GM08714 (cell line): ENCODE data around the gene HNF1B.

Source experiments
- H3K4me3 ChIP-seq: fragments of 200-500 bp; sonication (Bioruptor generic); 2 replicates; pipeline ENCODE4 v1.5.1; 2014; ENCODE audit warnings: mild to moderate bottlenecking, low read length, inconsistent platforms
- ZNF274 ChIP-seq: IDR thresholded peaks from 2 replicates; pipeline ENCODE4 v1.6.1; 2012; ENCODE audit warnings: mild to moderate bottlenecking, low read depth, low read length

Gene HNF1B

DNA sequence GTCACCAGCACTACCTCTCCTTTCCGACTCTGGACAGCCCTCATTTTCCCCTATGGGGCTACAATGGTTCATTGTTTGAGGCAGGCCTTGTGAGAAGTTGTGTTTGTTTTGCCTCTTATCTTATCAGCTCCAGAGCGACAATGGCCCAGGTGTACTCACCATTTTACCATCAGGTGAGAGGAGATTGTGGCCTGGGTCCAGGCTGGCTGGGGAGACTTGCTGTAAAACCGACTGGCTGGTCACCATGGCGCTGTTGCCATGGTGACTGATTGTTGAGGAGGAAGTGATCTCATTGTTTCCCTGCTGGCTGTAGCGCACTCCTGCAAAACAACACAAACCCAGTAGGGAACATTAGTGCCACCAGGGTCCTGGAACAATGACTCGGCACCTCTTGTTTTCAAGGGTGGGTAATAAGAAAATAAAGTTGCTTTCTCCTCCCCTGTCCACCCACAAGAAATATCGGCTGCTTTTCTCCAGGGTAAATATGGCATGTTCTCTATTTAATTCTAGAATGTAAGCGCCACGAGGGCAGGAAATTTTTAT is 34.4 kb downstream of the HNF1B start:
- H3K4me3 ChIP-seq = no peak overlapping the region
- no peak for TF ChIP-seq ZNF274

DNA sequence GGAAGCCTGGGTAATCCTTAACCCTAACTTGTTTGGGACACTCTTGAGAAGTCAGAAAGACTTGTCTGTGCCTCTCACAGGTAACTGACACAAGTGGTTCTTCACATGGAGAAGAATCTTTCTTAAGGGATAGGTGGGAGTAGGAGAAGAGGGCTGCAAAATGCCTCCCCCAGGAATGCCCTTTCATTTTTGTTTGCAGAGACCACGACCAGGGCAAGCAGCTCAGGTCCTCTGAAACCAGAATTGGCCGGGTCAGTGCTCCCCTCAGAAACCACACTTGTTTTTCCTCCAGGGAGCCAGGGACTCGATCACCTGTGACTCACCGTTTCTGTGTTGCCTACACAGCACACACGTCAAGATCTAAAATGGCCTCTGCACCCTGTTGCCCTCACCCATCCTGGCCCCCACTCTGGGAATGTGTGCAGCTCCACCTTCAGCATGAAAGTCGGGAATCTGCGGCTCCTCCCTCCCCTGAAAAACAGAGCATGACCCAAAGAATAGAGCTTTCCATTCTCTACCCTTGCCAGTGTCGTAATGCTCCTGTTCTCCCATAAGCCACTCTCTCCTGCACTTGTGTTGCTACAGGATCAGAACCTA is 36.1 kb downstream of the HNF1B start:
- no peak overlapping the region for H3K4me3 ChIP-seq
- no peak for TF ChIP-seq ZNF274

DNA sequence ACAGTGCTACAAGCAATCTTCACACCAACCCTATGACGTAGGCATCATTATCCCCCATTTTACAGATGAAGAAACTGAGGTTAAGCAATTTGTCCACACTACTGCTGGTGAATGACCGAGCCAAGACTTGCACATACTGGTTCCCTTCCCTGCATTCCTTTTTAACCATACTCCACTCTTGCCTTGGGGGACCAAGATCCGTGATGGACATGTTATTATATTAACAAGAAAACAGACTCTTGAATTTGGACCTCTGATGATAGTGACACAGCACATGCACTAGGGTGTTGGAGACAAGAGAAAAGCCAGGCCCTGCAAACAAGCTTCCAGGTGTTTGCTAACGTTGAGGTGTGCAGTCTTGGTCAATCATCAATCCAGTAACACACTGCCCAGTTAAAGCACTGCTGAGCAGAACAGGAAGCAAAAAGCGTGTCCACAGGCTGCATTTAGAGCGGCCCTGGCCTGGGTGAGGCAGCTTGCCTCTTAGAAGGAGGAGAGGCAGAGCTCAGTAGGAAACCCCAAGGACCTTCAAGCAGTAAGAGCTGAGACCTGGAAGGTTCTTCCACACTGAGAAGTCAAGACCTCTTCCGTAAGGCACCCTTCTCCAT is 36.7 kb downstream of the HNF1B start:
- TF ChIP-seq ZNF274 = no peak
- H3K4me3 ChIP-seq = no peak overlapping the region

DNA sequence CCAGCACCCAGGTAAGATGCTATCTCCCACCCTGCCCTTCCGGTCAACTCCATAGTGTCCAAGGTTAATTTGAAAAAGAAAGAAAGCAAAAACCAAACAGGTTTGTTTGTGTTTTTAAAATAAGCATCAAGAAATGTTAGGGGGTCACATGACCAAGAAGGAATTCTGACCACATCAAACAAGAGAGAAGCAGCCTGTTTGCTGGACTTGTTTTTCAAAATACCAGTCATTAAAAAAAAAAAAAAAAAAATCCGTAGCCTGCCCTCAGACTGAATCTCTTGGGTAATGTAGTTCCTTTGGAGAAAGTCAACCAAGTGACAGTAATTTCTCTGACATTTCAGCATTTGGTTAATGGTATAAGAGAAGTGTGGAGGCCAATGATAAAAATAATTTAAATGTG is 38.4 kb downstream of the HNF1B start:
- no peak for TF ChIP-seq ZNF274
- no peak overlapping the region for H3K4me3 ChIP-seq

DNA sequence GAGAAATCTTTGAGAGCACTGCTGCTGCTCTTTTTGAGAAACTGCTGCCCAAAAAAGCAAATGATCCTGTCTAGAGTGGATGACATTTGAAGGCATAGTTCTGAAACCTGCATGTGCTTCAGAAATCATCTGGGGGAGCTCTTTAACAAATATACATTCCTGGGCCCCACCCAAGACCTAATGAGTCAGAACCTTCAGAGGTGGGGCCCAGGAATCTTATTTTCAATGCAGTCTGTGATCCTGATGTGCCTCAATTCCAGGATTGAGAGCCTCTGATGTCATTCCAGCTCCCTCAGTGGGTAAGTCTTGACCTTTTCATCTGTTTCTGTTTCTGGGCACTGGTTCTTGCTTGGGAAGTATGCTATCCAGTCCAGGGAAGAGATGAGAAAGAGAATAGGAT is 42.3 kb downstream of the HNF1B start:
- no peak overlapping the region for H3K4me3 ChIP-seq

DNA sequence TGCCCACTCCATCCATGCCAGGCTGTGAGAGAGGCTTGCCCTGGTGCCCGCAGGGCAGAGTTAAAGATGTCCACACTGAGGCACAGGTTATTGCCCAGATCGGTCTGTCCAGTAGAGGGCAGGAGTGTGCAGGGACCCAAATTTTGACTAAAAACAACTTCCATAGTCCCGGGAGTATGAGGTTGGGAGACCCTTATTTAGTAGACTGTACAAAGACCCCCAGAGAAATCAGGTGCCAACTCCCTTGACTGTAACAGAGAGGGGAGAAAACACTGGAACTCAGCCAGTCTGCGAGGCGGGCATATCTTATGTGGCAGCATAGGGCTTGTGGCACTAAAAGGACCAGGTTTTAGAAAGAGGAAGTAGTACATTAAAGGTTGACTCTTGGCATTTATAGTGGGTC is 43.4 kb downstream of the HNF1B start:
- TF ChIP-seq ZNF274 = no peak
- no peak overlapping the region for H3K4me3 ChIP-seq

More for the DNA sequence above, 42.3 kb downstream of the HNF1B start:
- no peak for TF ChIP-seq ZNF274

DNA sequence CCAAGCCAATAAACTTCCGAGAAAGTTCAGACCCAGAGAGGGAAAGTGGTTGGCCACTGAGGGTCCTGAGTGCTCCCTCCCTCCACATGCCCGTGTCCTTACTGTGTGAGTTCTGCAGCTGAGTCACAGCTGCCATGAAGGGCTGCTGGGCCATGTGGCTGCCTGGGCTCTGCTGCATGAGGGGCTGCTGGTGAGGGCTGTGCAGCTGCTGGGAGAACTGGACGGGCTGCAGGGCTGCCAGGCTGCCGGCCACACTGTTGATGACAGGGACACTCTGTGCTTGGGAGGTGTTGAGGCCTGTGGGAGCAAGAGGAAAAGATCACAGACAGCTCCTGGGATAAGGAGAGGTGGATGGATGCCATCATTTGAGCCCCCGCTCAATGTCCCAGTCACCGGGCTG is 44.0 kb downstream of the HNF1B start:
- H3K4me3 ChIP-seq = no peak overlapping the region
- TF ChIP-seq ZNF274 = no peak

DNA sequence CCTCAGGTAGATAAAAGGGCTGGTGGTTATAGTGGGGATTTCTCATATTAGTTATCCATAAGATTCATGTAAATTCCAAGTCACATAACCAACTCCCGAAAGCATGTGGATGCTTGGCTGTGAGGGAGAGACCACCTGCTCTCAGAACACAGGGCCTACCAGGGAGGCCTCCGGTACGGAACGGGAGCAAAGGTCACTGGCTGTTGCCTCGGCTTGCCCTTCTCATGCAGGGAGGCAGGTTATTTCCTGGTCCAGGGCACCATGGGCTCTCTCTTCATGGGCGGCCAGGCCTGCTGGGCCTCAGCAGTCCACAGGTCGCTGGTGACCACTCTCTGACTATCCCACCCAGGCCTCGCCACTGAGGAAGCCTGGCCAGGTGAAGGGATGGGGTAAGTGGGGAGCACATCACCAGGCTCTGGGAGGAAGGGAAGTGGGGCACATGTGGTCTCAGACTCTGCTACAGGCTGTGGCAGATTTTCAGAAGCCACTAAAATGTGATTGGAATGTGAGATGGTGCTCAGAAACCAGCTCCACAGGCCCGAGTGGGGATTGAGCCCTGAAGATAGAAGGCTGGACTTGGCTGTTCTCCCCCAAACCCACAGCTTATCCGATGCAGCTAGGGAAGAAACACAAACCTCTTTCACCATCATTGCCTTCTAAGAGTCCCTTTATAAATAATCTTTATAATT is 45.4 kb downstream of the HNF1B start:
- TF ChIP-seq ZNF274 = no peak
- no peak overlapping the region for H3K4me3 ChIP-seq

DNA sequence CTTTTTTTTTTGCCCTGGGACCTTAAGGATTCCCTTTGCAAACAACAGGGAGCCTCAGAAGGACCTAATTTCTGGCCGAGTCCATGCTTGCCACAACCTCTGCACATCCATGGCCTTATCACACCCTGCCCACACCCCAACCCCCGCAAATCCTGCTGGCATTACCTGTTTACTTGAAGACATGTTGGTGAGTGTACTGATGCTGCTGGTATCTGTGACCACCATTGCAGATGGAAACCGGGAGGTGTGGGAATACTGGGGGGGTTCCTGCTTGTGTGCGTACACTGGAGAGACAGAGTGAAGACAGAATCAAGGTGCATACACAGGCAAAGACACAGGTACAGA is 46.0 kb downstream of the HNF1B start:
- TF ChIP-seq ZNF274 = no peak
- H3K4me3 ChIP-seq = no peak overlapping the region

DNA sequence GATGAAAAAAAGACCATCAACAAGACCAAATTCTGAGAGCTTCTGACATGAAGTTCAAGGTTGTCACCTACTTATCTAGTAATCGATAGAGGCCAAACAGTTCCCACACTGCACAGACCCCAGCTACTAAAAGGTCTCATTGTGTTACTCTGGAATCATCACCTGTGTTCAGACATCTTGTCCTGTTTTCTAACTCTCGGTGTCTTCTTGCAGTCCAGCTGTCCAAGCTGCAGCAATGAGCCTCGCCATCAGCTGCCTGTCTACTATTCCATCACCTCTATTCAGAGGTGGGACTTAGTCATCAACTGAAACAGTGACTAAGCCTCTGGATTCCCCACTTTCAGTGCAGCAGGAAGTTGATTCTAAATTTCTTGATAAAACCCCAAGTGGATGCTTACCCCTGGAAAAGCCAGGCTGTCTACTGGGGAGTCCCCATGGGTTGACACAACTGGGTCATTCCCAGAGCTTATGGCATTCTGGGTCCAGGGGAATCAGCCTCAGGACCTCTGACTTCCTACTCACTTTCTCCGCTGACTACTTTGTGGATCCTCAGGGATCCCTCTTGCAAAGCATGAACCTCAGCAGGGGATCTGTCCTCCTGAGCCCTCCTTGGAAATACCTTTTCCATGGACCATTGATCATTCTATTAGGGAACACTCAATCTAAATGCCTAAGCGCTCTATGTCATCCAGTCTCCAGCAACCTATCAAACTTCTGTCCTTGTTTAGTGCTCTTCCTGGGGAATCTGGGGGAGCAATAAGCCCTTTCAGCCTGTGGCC is 46.5 kb downstream of the HNF1B start:
- no peak for TF ChIP-seq ZNF274
- H3K4me3 ChIP-seq = no peak overlapping the region

DNA sequence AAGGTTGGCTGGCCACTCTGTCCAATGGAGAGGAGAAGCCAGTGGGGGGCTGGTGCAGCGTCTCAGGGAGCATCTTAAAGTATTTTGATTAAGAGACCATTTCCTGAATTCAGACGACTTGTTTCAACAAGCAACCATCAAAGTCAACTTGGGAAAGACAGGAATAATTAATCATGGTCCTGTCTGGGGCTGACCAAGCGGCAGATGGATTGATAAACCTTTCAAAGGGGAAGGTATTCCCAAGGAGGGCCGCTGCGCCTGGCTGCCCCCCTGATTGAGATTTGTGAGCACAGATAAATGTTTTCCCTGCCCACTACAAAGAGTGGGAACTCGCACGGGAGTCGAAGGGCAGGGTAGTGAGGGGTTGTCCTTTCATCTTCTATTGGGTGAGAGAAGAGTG is 47.5 kb downstream of the HNF1B start:
- H3K4me3 ChIP-seq = no peak overlapping the region
- no peak for TF ChIP-seq ZNF274

DNA sequence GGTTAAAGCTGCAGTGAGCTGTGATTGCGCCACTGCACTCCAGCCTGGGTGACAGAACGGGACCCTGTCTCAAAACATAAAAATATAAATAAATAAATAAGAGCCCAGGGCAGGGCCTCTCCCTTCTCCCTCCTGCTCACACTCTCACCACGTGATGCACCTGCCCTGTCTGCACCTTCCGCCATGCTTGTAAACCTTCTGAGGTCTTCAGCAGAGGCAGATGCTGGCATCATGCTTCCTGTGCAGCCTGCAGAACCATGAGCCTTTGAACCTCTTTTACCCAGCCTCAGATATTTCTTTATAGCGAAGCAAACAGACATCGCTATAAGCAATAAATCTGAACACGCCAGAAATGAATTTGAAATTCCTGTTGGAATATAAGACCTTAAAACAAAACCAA is 48.5 kb downstream of the HNF1B start:
- H3K4me3 ChIP-seq = no peak overlapping the region
- TF ChIP-seq ZNF274 = no peak

DNA sequence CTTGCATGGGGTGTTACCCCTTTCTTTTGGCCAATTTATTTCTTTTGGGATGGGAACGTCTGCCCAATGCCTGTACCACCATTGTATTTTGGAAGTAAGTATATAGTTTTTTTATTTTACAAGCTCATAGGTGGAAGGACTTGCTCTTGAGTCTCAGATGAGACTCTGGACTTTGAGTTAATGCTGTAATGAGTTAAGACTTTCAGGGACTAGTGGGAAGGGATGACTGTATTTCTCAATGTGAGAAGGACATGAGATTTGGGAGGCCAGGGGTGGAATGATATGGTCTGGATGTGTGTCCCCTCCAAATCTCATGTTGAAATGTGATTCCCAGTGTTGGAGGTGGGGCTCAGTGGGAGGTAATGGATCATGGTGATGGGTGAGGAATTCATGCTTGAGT is 49.1 kb downstream of the HNF1B start:
- no peak overlapping the region for H3K4me3 ChIP-seq
- TF ChIP-seq ZNF274 = no peak

DNA sequence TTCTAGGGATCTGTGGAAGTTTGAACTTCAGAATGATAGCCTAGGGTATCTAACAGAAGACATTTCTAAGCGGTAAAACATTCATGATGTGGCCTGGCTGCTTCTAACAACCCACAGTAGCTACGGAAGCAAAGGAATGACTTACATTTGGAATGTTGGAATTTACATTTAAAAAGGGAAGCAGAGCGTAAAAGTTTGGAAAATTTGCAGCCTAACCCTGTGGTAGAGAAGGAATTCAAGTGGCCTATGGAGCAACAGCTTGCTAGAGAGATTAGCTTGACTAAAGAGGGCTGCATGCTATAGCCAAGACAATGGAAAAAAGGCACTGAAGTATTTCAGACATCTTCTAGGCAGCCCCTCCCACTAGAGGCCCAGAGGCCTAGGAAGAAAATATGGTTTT is 50.1 kb downstream of the HNF1B start:
- TF ChIP-seq ZNF274 = no peak
- H3K4me3 ChIP-seq = no peak overlapping the region
